A549 (cell line): ENCODE measurements around the gene PRKAG2. TPM values are rescaled to one million over a fixed set of nuclear protein-coding genes. Genes with fewer than 3 reads are reported as not detected.

Source experiments
- ATAC-seq, 2 experiments: fragments of 200-7000 bp in 1 of 2; fragments of >200 bp in 1 of 2; cut with Nextera tagmentation in 1 of 2; cut with Tn5 transposase in 1 of 2; 3 replicates each; pipeline versions ENCODE4 v1.8.0 to v1.9.1; 2018 to 2020; ENCODE audit warnings: mild to moderate bottlenecking in 1 of 2, moderate library complexity in 1 of 2
- CTCF ChIA-PET: fragments of 300-600 bp; sonication (Branson Sonifier 250); formaldehyde crosslinking; extraction: SDS; loops from one replicate; lab custom pipeline; 2021; ENCODE audit warnings: antibody characterized with exemption, inconsistent platforms; lab: Yijun Ruan, JAX
- POLR2A ChIA-PET: fragments of 350-600 bp; formaldehyde crosslinking; extraction: SDS; loops from one replicate; lab custom pipeline; 2021; ENCODE audit warnings: antibody characterized with exemption, inconsistent platforms; lab: Yijun Ruan, JAX
- DNase-seq, 2 experiments: peaks; one replicate each; pipeline versions ENCODE4 v3.0.0 to v3.0.0-alpha.2; 2011 to 2016; ENCODE audit warnings: low read depth in 1 of 2, low spot score in 1 of 2
- FAIRE-seq: peaks from 2 replicates; lab custom pipeline; 2011; peaks lifted over from hg19 to GRCh38; lab: Jason Lieb, UNC
- H3K27ac ChIP-seq, 2 experiments: fragments of >200 bp; sonication (Bioruptor Twin); formaldehyde crosslinking; 3 replicates each; pipeline ENCODE4 v1.5.1; 2016 to 2017
- H3K4me1 ChIP-seq: fragments of >200 bp; sonication (Bioruptor Twin); formaldehyde crosslinking; 3 replicates; pipeline ENCODE4 v1.6.1; 2016
- H3K4me2 ChIP-seq: fragments of >200 bp; sonication (Bioruptor Twin); formaldehyde crosslinking; 3 replicates; pipeline ENCODE4 v1.6.1; 2016
- H3K4me3 ChIP-seq: fragments of >200 bp; sonication (Bioruptor Twin); formaldehyde crosslinking; 3 replicates; pipeline ENCODE4 v1.5.1; 2016
- H3K9me3 ChIP-seq: fragments of >200 bp; sonication (Bioruptor Twin); formaldehyde crosslinking; 3 replicates; pipeline ENCODE4 v1.6.1; 2016
- BHLHE40 ChIP-seq: IDR thresholded peaks from 2 replicates; pipeline ENCODE4 v1.6.1; 2012; ENCODE audit warnings: low read depth, low read length, inconsistent platforms
- CBX8 ChIP-seq: fragments of 200-600 bp; sonication (generic); IDR thresholded peaks from 2 replicates; pipeline ENCODE4 v1.6.1; 2016
- EHF ChIP-seq: fragments of 250-450 bp; sonication (Bioruptor Pico); IDR thresholded peaks from 2 replicates; pipeline ENCODE4 v1.5.0; 2020; ENCODE audit warnings: mild to moderate bottlenecking
- EHMT2 ChIP-seq: fragments of 200-600 bp; sonication (generic); IDR thresholded peaks from 2 replicates; pipeline ENCODE4 v1.6.1; 2016; ENCODE audit warnings: antibody characterized with exemption, low read depth, mild to moderate bottlenecking, moderate library complexity
- EP300 ChIP-seq, 2 experiments: fragments of >200 bp; sonication (Bioruptor Twin); formaldehyde crosslinking; IDR thresholded peaks; 2 replicates in 1 of 2; 3 replicates in 1 of 2; pipeline ENCODE4 v1.6.1; 2016 to 2017
- HDAC2 ChIP-seq: fragments of 200-600 bp; sonication (generic); IDR thresholded peaks from 2 replicates; pipeline ENCODE4 v1.6.1; 2016
- HMGXB4 ChIP-seq: fragments of 250-450 bp; sonication (Bioruptor Pico); IDR thresholded peaks from 2 replicates; pipeline ENCODE4 v1.5.0; 2021; ENCODE audit warnings: mild to moderate bottlenecking, moderate library complexity, borderline replicate concordance
- HOXA7 ChIP-seq: fragments of 250-450 bp; sonication (Bioruptor Pico); IDR thresholded peaks from 2 replicates; pipeline ENCODE4 v1.5.0; 2020; ENCODE audit warnings: mild to moderate bottlenecking, moderate library complexity
- KDM5A ChIP-seq: fragments of 200-600 bp; sonication (generic); IDR thresholded peaks from 2 replicates; pipeline ENCODE4 v1.6.1; 2016; ENCODE audit warnings: antibody characterized with exemption, mild to moderate bottlenecking
- POLR2A ChIP-seq: IDR thresholded peaks from 2 replicates; pipeline ENCODE4 v1.6.1; 2012; ENCODE audit warnings: mild to moderate bottlenecking, low read length
- POLR2AphosphoS2 ChIP-seq: conservative IDR thresholded peaks from 2 replicates; pipeline ENCODE4 v1.6.1; 2012; ENCODE audit warnings: low read length, improper control_type of control experiment, inconsistent platforms
- RARB ChIP-seq: fragments of 250-450 bp; sonication (Bioruptor Pico); IDR thresholded peaks from 2 replicates; pipeline ENCODE4 v1.8.0; 2021; ENCODE audit warnings: mild to moderate bottlenecking, moderate library complexity
- REST ChIP-seq: fragments of 200-600 bp; sonication (generic); IDR thresholded peaks from 2 replicates; pipeline ENCODE4 v1.6.1; 2016; ENCODE audit warnings: antibody characterized with exemption, mild to moderate bottlenecking, moderate library complexity
- ZC3H11A ChIP-seq: fragments of 450-650 bp; IDR thresholded peaks from 2 replicates; pipeline ENCODE4 v1.6.1; 2014; ENCODE audit warnings: antibody characterized with exemption, mild to moderate bottlenecking
- WGBS: methylation state at CpG from one replicate; pipeline ENCODE4 v1.1.6; 2017; ENCODE audit errors: missing lambda C conversion rate; 5-methylcytosine and 5-hydroxymethylcytosine counted together
- polyA plus RNA-seq, 4 experiments: library from polyadenylated mRNA; depleted of rRNA in 3 of 4; stranded (reverse); fragments of >200 nt; fragmentation: RNase III in 1 of 4; extraction: RNeasy Plus Mini Kit Qiagen cat#74134 plus additional on column Dnase treatment in 1 of 4; gene quantifications; 2 replicates in 3 of 4; 3 replicates in 1 of 4; pipeline ENCODE4 v1.2.3, GENCODE V29; 2011 to 2017
- TF ChIP-seq, protein P1 (sequence below): fragments of 250-450 bp; sonication (Bioruptor Pico); IDR thresholded peaks from 2 replicates; pipeline ENCODE4 v1.5.0; 2020; ENCODE audit warnings: low read depth, mild to moderate bottlenecking, moderate library complexity
- TF ChIP-seq, protein P2 (sequence below): fragments of >200 bp; sonication (Bioruptor Twin); formaldehyde crosslinking; IDR thresholded peaks from 2 replicates; pipeline ENCODE4 v1.6.1; 2016
- TF ChIP-seq, protein P3 (sequence below): fragments of 450-650 bp; IDR thresholded peaks from 2 replicates; pipeline ENCODE4 v1.6.1; 2014; ENCODE audit warnings: antibody characterized with exemption
- TF ChIP-seq, protein P4 (sequence below): fragments of >200 bp; sonication (Bioruptor Twin); formaldehyde crosslinking; IDR thresholded peaks from 3 replicates; pipeline ENCODE4 v1.5.1; 2016

PRKAG2 gene
- polyA plus RNA-seq, 2 of the 4 experiments (the other 2 are of a cell fraction) = 26.5 to 31.7 TPM

DNA sequence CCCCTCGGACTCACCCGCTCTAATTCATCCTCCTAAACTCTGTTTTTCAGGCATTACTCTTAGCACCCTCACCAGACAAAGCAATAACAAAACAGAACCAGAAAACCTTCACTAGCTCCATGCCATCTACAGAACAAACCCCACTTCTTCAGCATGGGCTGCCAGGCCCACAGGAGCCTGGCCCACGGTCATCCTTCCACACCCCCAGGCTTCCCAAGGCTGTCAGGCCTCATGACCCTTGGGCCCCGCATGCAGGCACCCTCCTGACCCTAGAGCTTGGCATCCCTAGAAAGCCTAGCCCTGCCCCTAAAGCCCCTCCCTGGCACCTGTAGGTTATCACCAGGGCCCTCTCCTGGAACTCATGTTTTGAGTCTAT, 59.6 kb downstream of the PRKAG2 start:
- DNase-seq = no peak
- CTCF ChIA-PET = interaction anchor here (1.0 to 5.9 kb wide), 4 partner anchors 9 to 51 kb away, joined by 3 to 26 read pairs (median 3); no protein-coding TSS in a partner anchor
- no peak for ATAC-seq
- no peak overlapping the region for H3K4me2 ChIP-seq
- H3K4me3 ChIP-seq = no peak overlapping the region
- POLR2A ChIA-PET = no interaction called here
- no peak for FAIRE-seq
- WGBS = 73% methylated on average over 4 of the region's 4 CpGs
- no peaks in the 10 kb centered on the region for H3K9me3 ChIP-seq
- no peak for TF ChIP-seq KDM5A
- no peak for TF ChIP-seq POLR2AphosphoS2
- TF ChIP-seq, protein P1, sequence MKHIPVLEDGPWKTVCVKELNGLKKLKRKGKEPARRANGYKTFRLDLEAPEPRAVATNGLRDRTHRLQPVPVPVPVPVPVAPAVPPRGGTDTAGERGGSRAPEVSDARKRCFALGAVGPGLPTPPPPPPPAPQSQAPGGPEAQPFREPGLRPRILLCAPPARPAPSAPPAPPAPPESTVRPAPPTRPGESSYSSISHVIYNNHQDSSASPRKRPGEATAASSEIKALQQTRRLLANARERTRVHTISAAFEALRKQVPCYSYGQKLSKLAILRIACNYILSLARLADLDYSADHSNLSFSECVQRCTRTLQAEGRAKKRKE = no peak
- TF ChIP-seq EHF (CRISPR knock-in tag) = no peak
- TF ChIP-seq BHLHE40 = no peak
- no peak for TF ChIP-seq REST
- TF ChIP-seq EHMT2 = no peak
- TF ChIP-seq HMGXB4 = no peak
- TF ChIP-seq EP300 (IDR thresholded peaks at IDR 0.05) = no peak
- TF ChIP-seq, protein P2, sequence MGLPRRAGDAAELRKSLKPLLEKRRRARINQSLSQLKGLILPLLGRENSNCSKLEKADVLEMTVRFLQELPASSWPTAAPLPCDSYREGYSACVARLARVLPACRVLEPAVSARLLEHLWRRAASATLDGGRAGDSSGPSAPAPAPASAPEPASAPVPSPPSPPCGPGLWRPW = no peak
- TF ChIP-seq CBX8 = no peak
- TF ChIP-seq POLR2A = no peak
- TF ChIP-seq, protein P3, sequence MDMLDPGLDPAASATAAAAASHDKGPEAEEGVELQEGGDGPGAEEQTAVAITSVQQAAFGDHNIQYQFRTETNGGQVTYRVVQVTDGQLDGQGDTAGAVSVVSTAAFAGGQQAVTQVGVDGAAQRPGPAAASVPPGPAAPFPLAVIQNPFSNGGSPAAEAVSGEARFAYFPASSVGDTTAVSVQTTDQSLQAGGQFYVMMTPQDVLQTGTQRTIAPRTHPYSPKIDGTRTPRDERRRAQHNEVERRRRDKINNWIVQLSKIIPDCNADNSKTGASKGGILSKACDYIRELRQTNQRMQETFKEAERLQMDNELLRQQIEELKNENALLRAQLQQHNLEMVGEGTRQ = no peak
- TF ChIP-seq HOXA7 (CRISPR knock-in tag) = no peak
- TF ChIP-seq RARB (CRISPR knock-in tag) = no peak
- TF ChIP-seq, all 56 proteins: peak for 0
- Histone ChIP-seq H3K27ac (no peak overlapping the region), H3K4me1 (peaks cover 5% of the 10 kb centered on the region; the same call in 1 of the 3 replicates)

GRCh38 chr7:151816562-151817314, 60.2 kb downstream of the PRKAG2 start:
- no peak for ATAC-seq
- no peak overlapping the region for H3K4me2 ChIP-seq
- ChIA-PET CTCF (interaction anchor here (1.0 to 5.9 kb wide), 3 partner anchors 9 to 34 kb away, joined by 3 to 26 read pairs (median 3); no protein-coding TSS in a partner anchor), POLR2A (no interaction called here)
- 85% methylated on average over 20 of the region's 20 CpGs for WGBS
- TF ChIP-seq, protein P4, sequence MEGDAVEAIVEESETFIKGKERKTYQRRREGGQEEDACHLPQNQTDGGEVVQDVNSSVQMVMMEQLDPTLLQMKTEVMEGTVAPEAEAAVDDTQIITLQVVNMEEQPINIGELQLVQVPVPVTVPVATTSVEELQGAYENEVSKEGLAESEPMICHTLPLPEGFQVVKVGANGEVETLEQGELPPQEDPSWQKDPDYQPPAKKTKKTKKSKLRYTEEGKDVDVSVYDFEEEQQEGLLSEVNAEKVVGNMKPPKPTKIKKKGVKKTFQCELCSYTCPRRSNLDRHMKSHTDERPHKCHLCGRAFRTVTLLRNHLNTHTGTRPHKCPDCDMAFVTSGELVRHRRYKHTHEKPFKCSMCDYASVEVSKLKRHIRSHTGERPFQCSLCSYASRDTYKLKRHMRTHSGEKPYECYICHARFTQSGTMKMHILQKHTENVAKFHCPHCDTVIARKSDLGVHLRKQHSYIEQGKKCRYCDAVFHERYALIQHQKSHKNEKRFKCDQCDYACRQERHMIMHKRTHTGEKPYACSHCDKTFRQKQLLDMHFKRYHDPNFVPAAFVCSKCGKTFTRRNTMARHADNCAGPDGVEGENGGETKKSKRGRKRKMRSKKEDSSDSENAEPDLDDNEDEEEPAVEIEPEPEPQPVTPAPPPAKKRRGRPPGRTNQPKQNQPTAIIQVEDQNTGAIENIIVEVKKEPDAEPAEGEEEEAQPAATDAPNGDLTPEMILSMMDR = no peak
- TF ChIP-seq RARB (CRISPR knock-in tag) (no peak), HDAC2 (no peak), ZC3H11A (no peak), EHF (CRISPR knock-in tag) (no peak), BHLHE40 (no peak)
- TF ChIP-seq, protein P3 = no peak
- H3K4me1 ChIP-seq = peaks cover 5% of the 10 kb centered on the region; the same call in 1 of the 3 replicates
- no peak overlapping the region for H3K4me3 ChIP-seq
- no peak overlapping the region for H3K27ac ChIP-seq
- FAIRE-seq = no peak
- DNase-seq = no peak
- no peaks in the 10 kb centered on the region for H3K9me3 ChIP-seq
